GM13976 (cell line): ENCODE measurements around the gene YTHDC1.
A peak's percentile ranks its signal among the peaks of the same experiment; 100 is the strongest.
"Not testable (repeated sequence)": the region's sequence is repeated elsewhere in the genome, so short reads cannot be mapped to it uniquely, and the experiment has no call there.

Experiments
- DNase-seq: peaks from one replicate; pipeline ENCODE4 v3.0.0; 2012; ENCODE audit warnings: low spot score
- CTCF ChIP-seq: IDR thresholded peaks from 2 replicates; pipeline ENCODE4 v1.5.1; 2012; ENCODE audit warnings: borderline replicate concordance, mild to moderate bottlenecking; ENCODE audit not compliant: insufficient read depth; ENCODE audit errors: extremely low read depth, missing control alignments, control extremely low read depth
- in situ Hi-C: fragments of 300-500 bp; cut with MboI; formaldehyde crosslinking; loops from one replicate; pipeline ENCODE4 v1.12.0; 2022; ENCODE audit warnings: low sequenced_read_pairs, mixed read lengths, inconsistent platforms; ENCODE audit not compliant: unreplicated experiment

Gene YTHDC1

GRCh38 chr4:68349649-68350360, at the start of gene YTHDC1:
TSS of gene YTHDC1 (minus strand) at chr4:68350090. CDS start at chr4:68349753, 337 bp downstream.
- in situ Hi-C loops, result no loop called here
- TF ChIP-seq CTCF, result no peak
- peak; percentile 94 for DNase-seq

- TF ChIP-seq CTCF, result no peak
- DNase-seq, result no peak
- in situ Hi-C loops, result no loop called here
These were observed 49.4 kb upstream of the YTHDC1 start for GRCh38 chr4:68399306-68399705.

- in situ Hi-C loops, result no loop called here
- TF ChIP-seq CTCF, result no peak
- DNase-seq, result no peak
These were observed 46.9 kb upstream of the YTHDC1 start for GRCh38 chr4:68396756-68397155.

- DNase-seq, result no peak
- in situ Hi-C loops, result no loop called here
These were observed 41.5 kb upstream of the YTHDC1 start for GRCh38 chr4:68391436-68391835.

GRCh38 chr4:68390205-68390935, 40.5 kb upstream of the YTHDC1 start:
- no peak for DNase-seq
- in situ Hi-C loops, result no loop called here

More at GRCh38 chr4:68391436-68391835, 41.5 kb upstream of the YTHDC1 start:
- TF ChIP-seq CTCF, result no peak

GRCh38 chr4:68389386-68389913, 39.6 kb upstream of the YTHDC1 start:
- DNase-seq, in situ Hi-C loops: not testable (repeated sequence)

More at GRCh38 chr4:68390205-68390935, 40.5 kb upstream of the YTHDC1 start:
- TF ChIP-seq CTCF, result no peak
